Immature natural killer cell (primary cell): ENCODE measurements around the gene MARCHF10. TPM values are rescaled to one million over a fixed set of nuclear protein-coding genes. Genes with fewer than 3 reads are reported as not detected.

Experiments used
- DNase-seq, 3 donors: peaks; one replicate each; pipeline ENCODE4 v3.0.0; 2022; ENCODE audit warnings: mixed read lengths in 1 of 3
- H3K27ac Mint-ChIP-seq, 6 donors: one replicate each; pipeline ENCODE4 v1.8.0; 2020; ENCODE audit warnings: mixed read lengths in 6 of 6, mild to moderate bottlenecking in 5 of 6, inconsistent platforms in 4 of 6, moderate library complexity in 3 of 6
- H3K27me3 Mint-ChIP-seq, 3 donors: one replicate each; pipeline ENCODE4 v1.8.0; 2020 to 2021; ENCODE audit warnings: low read depth in 3 of 3, mild to moderate bottlenecking in 3 of 3, mixed read lengths in 3 of 3, moderate library complexity in 3 of 3, inconsistent platforms in 1 of 3
- H3K36me3 Mint-ChIP-seq, 3 donors: one replicate each; pipeline ENCODE4 v1.8.0; 2020; ENCODE audit warnings: mixed read lengths in 3 of 3, inconsistent platforms in 2 of 3, mild to moderate bottlenecking in 2 of 3
- H3K4me1 Mint-ChIP-seq, 2 donors: one replicate each; pipeline ENCODE4 v1.8.0; 2020; ENCODE audit warnings: inconsistent platforms in 2 of 2, mild to moderate bottlenecking in 2 of 2, mixed read lengths in 2 of 2, moderate library complexity in 1 of 2
- H3K4me3 Mint-ChIP-seq, 5 donors: one replicate each; pipeline ENCODE4 v1.8.0; 2020; ENCODE audit warnings: mild to moderate bottlenecking in 5 of 5, mixed read lengths in 5 of 5, inconsistent platforms in 3 of 5, moderate library complexity in 3 of 5
- H3K9me3 Mint-ChIP-seq, 6 donors: one replicate each; pipeline ENCODE4 v1.8.0; 2020; ENCODE audit warnings: mild to moderate bottlenecking in 6 of 6, mixed read lengths in 6 of 6, inconsistent platforms in 4 of 6, moderate library complexity in 3 of 6
- polyA plus RNA-seq, 3 donors: library from polyadenylated mRNA; unstranded; fragments of 300-500 nt; fragmentation: Illumina TruSeq; gene quantifications; one replicate each; pipeline ENCODE4 v1.2.3, GENCODE V29; 2021

The MARCHF10 gene
- polyA plus RNA-seq, 3 donors from 2014 or later = 1.8 to 2.1 (median 2.0) TPM

DNA sequence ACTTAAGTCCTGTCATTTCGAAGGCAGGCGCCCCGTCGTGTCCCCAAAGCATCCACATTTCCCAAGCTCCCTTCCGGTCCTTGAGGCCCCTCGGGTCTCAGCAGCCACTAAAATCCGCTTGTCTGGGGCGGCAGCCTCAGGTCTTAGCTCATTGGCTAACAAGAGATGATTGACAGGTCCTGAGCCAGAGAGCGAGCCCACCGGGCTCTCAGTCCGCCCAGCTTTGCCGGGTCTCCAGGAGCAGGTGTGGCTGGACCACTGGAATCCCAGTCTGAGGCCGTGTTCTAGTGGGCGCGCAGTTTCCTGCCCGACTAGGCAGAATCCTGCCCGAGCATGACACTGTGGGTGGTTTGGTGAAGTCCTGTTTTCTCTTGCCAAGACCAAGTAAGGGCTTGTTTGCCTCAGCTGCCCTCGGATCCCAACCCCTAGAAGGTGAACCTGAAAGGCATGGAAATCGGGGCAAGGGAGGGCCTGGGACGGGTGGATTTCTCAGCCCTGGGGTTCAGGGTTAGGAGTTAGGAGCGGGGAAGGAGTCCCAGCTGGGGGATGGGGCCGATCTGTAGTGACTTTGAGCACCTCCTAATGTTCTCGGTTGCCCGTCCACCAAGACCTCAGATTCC, 137.8 kb downstream of the MARCHF10 start:
- DNase-seq = no peak
- Mint-ChIP-seq H3K27me3 (no peaks in the 10 kb centered on the region), H3K36me3 (no peaks in the 10 kb centered on the region), H3K9me3 (peaks cover 0 to 1% (median 0%) of the 10 kb centered on the region in 6 donors), H3K4me3 (no peak overlapping the region), H3K27ac (no peak overlapping the region), H3K4me1 (no peaks in the 10 kb centered on the region)

DNA sequence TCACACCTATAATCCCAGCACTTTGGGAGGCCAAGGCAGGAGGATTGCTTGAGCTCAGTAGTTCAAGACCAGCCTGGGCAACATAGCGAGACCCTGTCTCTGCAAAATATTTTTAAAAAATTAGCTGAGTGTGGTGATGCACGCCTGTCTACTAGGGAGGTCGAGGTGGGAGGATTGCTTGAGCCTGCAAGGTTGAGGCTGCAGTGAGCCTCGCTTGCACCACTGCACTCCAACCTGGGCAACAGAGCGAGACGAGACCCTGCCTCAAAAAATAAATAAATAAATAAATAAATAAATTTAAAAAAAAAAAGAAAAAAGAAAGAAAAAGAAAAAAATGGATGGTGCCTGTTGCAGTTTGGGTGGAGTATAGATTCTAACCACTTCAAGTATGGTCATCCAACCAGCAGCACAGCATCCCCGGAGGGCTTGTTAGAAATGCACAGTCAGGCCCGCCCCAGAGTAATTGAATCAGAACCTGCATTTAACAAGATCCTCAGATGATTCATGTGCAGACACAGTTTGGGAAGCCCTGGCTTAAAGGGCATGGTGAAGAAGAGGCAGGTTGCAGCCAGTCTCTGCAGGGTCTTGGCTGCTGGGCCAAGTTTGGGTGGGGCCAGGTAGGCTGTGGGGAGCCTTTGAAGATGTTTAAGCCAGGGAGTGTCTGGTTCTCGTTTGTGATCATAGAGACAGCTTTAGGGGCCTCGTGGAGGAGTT, 139.9 kb downstream of the MARCHF10 start:
- peaks cover 0 to 2% (median 0%) of the 10 kb centered on the region in 3 donors for H3K27me3 Mint-ChIP-seq
- no peak overlapping the region for H3K27ac Mint-ChIP-seq
- H3K9me3 Mint-ChIP-seq = peaks cover 0 to 3% (median 0%) of the 10 kb centered on the region in 6 donors
- H3K4me1 Mint-ChIP-seq = no peaks in the 10 kb centered on the region
- H3K36me3 Mint-ChIP-seq = no peaks in the 10 kb centered on the region
- no peak for DNase-seq
- no peak overlapping the region for H3K4me3 Mint-ChIP-seq

DNA sequence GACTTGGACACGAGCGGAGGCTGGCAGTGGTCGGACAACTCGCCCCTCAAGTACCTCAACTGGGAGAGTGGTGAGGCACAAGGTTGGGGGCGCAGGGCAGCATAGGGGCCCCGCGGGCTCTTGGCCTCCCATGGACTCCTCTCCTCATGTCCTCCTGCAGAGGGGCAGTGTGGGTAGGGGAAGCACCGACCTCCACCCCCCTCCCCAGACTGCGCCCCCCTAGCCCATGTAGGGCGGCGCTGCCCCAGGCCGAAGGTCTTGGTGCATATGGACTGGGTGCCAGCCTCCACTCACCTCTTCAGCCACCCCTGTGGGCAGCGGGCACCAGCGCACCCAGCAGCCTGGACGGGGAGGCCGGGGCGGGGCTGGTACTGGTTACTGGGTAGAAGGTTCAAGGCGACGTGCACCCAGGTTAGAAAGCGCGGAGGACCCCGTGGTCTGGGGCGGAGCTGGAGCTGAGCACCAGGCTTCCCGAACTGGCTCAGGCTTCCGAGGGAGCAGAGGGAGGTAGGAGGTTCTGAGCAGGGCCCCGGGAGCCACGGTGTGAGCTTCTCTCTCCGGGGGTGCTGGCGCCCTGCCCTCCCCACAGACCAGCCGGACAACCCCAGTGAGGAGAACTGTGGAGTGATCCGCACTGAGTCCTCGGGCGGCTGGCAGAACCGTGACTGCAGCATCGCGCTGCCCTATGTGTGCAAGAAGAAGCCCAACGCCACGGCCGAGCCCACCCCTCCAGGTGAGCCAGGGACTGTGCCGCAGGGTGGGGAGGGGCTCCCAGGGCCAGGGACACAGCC, 141.1 kb downstream of the MARCHF10 start:
- Mint-ChIP-seq H3K9me3 (peaks cover 0 to 3% (median 0%) of the 10 kb centered on the region in 6 donors), H3K27ac (no peak overlapping the region), H3K36me3 (no peaks in the 10 kb centered on the region), H3K4me3 (no peak overlapping the region), H3K4me1 (no peaks in the 10 kb centered on the region), H3K27me3 (peaks cover 0 to 5% (median 4%) of the 10 kb centered on the region in 3 donors)
- no peak for DNase-seq

DNA sequence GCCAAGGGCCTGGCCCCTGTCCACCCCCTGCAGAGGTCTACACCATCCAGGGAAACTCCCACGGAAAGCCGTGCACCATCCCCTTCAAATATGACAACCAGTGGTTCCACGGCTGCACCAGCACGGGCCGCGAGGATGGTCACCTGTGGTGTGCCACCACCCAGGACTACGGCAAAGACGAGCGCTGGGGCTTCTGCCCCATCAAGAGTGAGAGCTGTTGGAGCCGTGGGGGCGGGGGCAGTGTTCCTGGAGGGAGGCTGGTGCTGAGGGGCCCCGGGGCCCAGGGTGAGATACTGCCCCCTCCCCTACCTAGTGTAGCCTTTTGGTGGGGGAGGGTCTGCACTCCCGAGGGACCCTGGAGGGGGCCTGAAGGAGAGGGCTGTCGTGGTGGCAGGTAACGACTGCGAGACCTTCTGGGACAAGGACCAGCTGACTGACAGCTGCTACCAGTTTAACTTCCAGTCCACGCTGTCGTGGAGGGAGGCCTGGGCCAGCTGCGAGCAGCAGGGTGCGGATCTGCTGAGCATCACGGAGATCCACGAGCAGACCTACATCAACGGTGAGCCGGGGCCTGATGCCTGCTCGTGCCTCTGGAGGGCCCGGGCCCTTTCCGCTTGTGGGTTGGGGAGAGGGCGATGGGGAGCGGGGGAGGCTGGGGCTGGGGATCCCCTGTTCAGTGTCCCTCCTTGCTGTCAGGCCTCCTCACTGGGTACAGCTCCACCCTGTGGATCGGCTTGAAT, 141.9 kb downstream of the MARCHF10 start:
- Mint-ChIP-seq H3K27ac (no peak overlapping the region), H3K4me3 (no peak overlapping the region), H3K9me3 (peaks cover 0 to 4% (median 0%) of the 10 kb centered on the region in 6 donors), H3K4me1 (no peaks in the 10 kb centered on the region), H3K27me3 (peaks cover under 1 to 8% (median 4%) of the 10 kb centered on the region in 3 donors), H3K36me3 (peaks cover 0 to 3% (median 0%) of the 10 kb centered on the region in 3 donors)
- no peak for DNase-seq

DNA sequence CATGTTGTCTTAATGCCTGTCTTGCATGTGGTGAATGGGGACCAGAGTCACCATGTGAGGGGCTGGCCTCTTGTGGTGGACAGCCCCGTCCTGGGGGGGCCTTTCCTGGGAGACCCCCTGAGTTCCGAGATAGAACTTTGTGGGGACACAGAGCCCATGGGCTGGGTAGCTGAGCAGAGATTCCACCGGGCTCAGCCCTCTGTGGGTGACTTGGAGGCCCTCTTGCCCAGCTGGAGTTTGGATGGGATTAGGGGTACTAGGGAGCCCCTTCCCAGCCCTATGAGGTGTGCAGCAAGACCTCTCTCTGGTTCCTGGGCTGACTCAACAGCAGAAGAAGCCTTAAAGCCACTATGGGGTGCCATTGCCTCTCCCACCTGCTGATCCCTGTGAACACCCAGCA, 142.5 kb downstream of the MARCHF10 start:
- peaks cover 3 to 8% (median 4%) of the 10 kb centered on the region in 3 donors for H3K27me3 Mint-ChIP-seq
- no peak overlapping the region for H3K27ac Mint-ChIP-seq
- H3K4me3 Mint-ChIP-seq = no peak overlapping the region
- peaks cover 0 to 9% (median 2%) of the 10 kb centered on the region in 6 donors for H3K9me3 Mint-ChIP-seq
- DNase-seq = no peak
- no peaks in the 10 kb centered on the region for H3K4me1 Mint-ChIP-seq
- peaks cover 0 to 3% (median 0%) of the 10 kb centered on the region in 3 donors for H3K36me3 Mint-ChIP-seq

DNA sequence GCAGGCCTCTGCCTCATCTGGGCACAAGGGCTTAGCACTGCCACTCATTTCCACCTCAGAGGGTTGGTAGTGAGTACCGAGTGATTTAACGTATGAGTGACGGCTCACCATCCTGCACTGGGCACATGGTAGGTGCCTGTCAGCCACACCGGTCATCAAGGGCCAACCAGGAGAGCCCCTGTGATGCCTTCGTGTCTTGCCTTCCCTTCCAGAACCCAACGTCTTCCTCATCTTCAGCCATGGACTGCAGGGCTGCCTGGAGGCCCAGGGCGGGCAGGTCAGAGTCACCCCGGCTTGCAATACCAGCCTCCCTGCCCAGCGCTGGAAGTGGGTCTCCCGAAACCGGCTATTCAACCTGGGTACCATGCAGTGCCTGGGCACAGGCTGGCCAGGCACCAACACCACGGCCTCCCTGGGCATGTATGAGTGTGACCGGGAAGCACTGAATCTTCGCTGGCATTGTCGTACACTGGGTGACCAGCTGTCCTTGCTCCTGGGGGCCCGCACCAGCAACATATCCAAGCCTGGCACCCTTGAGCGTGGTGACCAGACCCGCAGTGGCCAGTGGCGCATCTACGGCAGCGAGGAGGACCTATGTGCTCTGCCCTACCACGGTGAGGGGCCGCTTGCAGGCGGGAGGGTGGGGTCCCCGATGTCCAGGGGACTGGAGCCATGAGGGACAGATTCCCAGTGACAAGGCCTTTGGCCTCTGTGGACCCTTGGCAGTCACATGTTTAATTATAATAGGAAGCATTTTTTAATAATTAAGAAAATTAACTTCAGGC, 143.6 kb downstream of the MARCHF10 start:
- peaks cover 0 to 11% (median 1%) of the 10 kb centered on the region in 6 donors for H3K9me3 Mint-ChIP-seq
- H3K27ac Mint-ChIP-seq = no peak overlapping the region
- no peaks in the 10 kb centered on the region for H3K4me1 Mint-ChIP-seq

DNA sequence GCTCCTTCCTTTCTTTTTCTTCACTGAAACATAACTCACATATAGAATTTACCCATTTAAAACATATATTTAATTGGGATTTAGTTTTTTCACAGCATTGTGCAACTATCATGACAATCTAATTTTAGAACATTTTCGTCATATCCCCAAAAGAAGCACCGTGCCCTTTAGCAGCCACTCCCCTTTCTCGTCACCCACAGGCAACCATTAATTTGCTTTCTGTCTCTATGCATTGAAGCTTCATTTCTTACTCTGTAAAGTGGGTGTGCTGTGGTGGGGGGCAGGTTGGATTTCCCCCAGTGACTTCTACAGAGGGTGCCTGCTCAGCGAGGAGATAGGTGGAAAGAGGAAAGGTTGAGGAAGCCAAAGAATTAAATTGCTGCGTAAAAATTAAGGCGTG, 144.8 kb downstream of the MARCHF10 start:
- Mint-ChIP-seq H3K9me3 (peaks cover 0 to 11% (median under 1%) of the 10 kb centered on the region in 6 donors), H3K27ac (no peak overlapping the region), H3K36me3 (peaks cover 0 to 3% (median 0%) of the 10 kb centered on the region in 3 donors), H3K4me3 (no peak overlapping the region), H3K4me1 (no peaks in the 10 kb centered on the region), H3K27me3 (peaks cover 3 to 8% (median 4%) of the 10 kb centered on the region in 3 donors)
- no peak for DNase-seq

More for the DNA sequence above, 143.6 kb downstream of the MARCHF10 start:
- Mint-ChIP-seq H3K4me3 (no peak overlapping the region), H3K27me3 (peaks cover 3 to 8% (median 4%) of the 10 kb centered on the region in 3 donors), H3K36me3 (peaks cover 0 to 3% (median 0%) of the 10 kb centered on the region in 3 donors)
- no peak for DNase-seq

DNA sequence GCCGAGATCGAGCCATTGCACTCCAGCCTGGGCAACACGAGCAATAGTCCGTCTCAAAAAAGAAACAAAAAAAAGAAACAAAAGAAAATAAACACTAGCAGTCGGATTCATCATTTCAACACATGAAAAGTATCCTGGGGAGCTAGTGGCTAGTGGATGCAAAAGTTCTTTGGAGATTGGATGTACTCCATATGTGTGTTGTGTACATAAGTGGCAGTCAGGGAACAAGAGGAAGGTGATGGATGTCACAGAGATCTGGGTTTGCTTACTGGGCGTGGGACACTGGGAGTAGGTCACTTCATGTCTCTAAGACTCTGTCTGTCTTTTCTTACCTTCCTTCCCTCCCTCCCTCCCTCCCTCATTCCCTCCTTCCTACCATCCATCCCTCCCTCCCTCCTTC, 145.3 kb downstream of the MARCHF10 start:
- no peak for DNase-seq
- no peaks in the 10 kb centered on the region for H3K4me1 Mint-ChIP-seq
- H3K27ac Mint-ChIP-seq = no peak overlapping the region
- no peak overlapping the region for H3K4me3 Mint-ChIP-seq
- H3K27me3 Mint-ChIP-seq = peaks cover 3 to 8% (median 4%) of the 10 kb centered on the region in 3 donors
- H3K36me3 Mint-ChIP-seq = peaks cover 0 to 3% (median 0%) of the 10 kb centered on the region in 3 donors
- H3K9me3 Mint-ChIP-seq = peaks cover 0 to 11% (median under 1%) of the 10 kb centered on the region in 6 donors

DNA sequence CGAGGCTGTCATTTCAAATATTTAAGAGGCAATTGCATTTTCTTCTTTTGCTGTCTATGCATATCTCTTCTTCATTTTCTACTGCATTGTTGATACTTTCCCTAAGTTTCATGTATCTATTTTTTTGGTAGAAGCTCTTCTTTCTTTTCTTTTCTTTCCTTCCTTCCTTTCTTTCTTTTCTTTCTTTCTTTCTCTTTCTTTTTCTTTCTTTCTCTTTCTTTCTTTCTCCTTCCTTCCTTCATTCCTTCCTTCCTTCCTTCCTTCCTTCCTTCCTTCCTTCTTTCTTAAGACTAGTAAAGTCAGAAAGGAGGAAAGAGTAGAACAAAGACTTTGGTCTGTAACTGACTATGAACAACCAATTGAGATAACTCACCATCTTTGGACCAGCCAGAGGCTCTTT, 146.8 kb downstream of the MARCHF10 start:
- no peaks in the 10 kb centered on the region for H3K4me1 Mint-ChIP-seq
- no peak for DNase-seq
- peaks cover 0 to 3% (median 0%) of the 10 kb centered on the region in 3 donors for H3K36me3 Mint-ChIP-seq
- H3K27me3 Mint-ChIP-seq = peaks cover 3 to 10% (median 5%) of the 10 kb centered on the region in 3 donors
- peaks cover 0 to 11% (median under 1%) of the 10 kb centered on the region in 6 donors for H3K9me3 Mint-ChIP-seq
- no peak overlapping the region for H3K4me3 Mint-ChIP-seq
- H3K27ac Mint-ChIP-seq = no peak overlapping the region

DNA sequence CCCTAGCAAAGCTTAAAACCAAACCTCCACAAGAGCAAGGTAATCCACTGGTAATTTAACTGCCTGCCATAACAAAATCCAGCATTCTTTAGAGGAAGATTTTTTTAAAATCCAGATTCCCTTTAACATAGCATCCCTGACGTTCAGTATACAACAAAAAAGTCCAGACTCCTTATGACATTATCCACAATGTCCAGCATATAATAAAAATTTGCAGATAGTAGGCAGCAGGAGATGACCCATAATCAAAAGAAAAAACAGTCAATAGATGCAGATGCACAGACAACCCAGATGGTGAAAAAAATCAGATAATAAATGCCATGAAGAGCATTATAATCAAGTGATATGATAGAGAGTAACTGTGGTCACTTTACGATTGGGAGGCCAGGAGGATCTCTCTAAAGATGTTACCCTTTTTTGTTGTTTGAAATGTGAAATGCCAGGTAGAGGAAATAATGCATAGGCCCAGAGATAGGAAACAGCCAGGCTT, 147.4 kb downstream of the MARCHF10 start:
- Mint-ChIP-seq H3K36me3 (peaks cover 0 to 3% (median 0%) of the 10 kb centered on the region in 3 donors), H3K4me3 (no peak overlapping the region), H3K27me3 (peaks cover 3 to 10% (median 7%) of the 10 kb centered on the region in 3 donors), H3K9me3 (peaks cover 0 to 11% (median under 1%) of the 10 kb centered on the region in 6 donors), H3K4me1 (no peaks in the 10 kb centered on the region), H3K27ac (no peak overlapping the region)
- no peak for DNase-seq

DNA sequence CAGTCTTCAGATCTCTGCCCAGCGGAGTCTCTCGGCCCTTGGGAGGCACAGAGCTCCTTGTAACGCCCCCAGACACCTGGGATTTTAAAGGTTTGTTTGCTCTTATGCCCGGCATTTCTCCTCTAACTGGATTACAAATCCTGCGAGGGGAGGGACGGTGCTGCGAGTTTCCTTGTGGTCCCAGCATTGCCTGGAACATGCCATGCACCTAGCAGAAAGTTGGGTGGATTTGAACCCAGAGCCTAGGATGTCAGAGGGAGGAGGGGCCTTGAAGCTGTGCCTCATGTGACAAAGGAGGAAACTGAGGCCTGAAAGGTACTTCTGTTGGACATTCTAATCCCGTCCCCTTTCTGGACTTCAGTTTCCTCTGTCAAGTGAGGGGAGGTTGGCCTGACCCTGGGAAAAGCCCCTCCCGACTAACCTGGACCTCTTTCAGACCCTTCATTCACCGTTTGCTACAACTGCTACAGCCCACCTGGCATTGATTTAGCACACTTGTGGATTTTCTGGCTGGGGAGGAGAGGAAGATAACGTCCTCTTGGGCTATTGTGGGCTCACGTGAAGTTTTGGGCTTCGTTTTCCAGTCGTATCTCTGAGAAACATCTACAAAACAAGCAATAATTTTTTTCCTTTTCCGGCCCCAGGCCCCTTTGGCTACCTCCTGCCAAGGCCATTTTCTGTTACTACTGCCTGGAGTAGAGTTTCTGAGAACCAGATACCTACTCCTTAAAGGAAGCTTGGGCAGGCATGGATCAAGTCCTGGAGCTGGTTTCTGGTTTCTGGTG, 149.8 kb downstream of the MARCHF10 start:
- H3K27me3 Mint-ChIP-seq = peaks cover 7 to 11% (median 9%) of the 10 kb centered on the region in 3 donors
- H3K9me3 Mint-ChIP-seq = peaks cover 0 to 11% (median 0%) of the 10 kb centered on the region in 6 donors
- no peak for DNase-seq
- peaks cover 8 to 11% of the 10 kb centered on the region in 2 donors for H3K4me1 Mint-ChIP-seq
- no peak overlapping the region for H3K27ac Mint-ChIP-seq
- peaks cover 0 to 3% (median 0%) of the 10 kb centered on the region in 3 donors for H3K36me3 Mint-ChIP-seq
- H3K4me3 Mint-ChIP-seq = no peak overlapping the region

DNA sequence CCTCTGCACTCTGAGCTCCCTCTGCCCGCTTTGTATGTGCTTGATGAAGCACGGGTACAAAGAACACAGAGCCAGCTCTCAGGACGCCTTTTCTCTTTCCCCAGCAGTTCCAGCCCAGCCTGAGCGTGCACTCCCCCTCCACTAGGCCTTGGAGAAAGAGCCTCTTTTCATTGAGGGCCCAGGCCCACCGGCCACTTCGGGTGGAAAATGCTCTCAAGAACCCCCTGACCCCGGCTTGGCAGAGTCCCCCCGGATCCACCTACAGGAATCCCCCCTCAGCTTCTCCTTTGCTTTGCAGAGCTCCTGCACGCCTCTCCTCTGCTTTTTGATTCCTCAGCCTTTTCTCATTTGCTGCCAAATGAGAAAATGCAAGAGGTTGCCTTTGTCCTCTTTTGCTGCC, 150.4 kb downstream of the MARCHF10 start:
- Mint-ChIP-seq H3K9me3 (peaks cover 0 to 11% (median 0%) of the 10 kb centered on the region in 6 donors), H3K4me1 (peaks cover 15 to 17% of the 10 kb centered on the region in 2 donors)

More for the DNA sequence above, 150.4 kb downstream of the MARCHF10 start:
- DNase-seq = no peak
- H3K27ac Mint-ChIP-seq = no peak overlapping the region
- peaks cover 7 to 9% (median 7%) of the 10 kb centered on the region in 3 donors for H3K27me3 Mint-ChIP-seq
- peaks cover 0 to 3% (median 0%) of the 10 kb centered on the region in 3 donors for H3K36me3 Mint-ChIP-seq
- H3K4me3 Mint-ChIP-seq = no peak overlapping the region
